Transverse colon (tissue), 4 donors: ENCODE measurements around the gene ZNF423.

Source experiments
- CTCF ChIP-seq, 5 experiments: fragments of 200-600 bp in 3 of 5; fragments of 450-650 bp in 2 of 5; sonication (generic) in 3 of 5; IDR thresholded peaks; 1 replicate in 2 of 5; 2 replicates in 3 of 5; pipeline ENCODE4 v1.5.1; 2016 to 2017; ENCODE audit warnings: antibody characterized with exemption in 5 of 5, inconsistent platforms in 3 of 5, mild to moderate bottlenecking in 2 of 5, moderate library complexity in 1 of 5
- EP300 ChIP-seq: sonication (generic); formaldehyde crosslinking; IDR thresholded peaks from one replicate; pipeline ENCODE4 v1.6.1; 2017; ENCODE audit warnings: antibody characterized with exemption, low read depth
- POLR2A ChIP-seq: fragments of 450-650 bp; IDR thresholded peaks from one replicate; pipeline ENCODE4 v1.6.1; 2016; ENCODE audit warnings: antibody characterized with exemption, mild to moderate bottlenecking, moderate library complexity
- POLR2AphosphoS5 ChIP-seq, 3 donors: sonication (generic); formaldehyde crosslinking; IDR thresholded peaks; one replicate each; pipeline ENCODE4 v1.6.1; 2016; ENCODE audit warnings: antibody characterized with exemption in 3 of 3

GRCh38 chr16:49743203-49743464, 112.8 kb downstream of the ZNF423 start:
- TF ChIP-seq POLR2A (no peak), CTCF (IDR thresholded peaks at IDR 0.05) (no peak), POLR2AphosphoS5 (IDR thresholded peaks at IDR 0.05) (no peak), EP300 (no peak)
